Ovary (tissue), 3 donors: Measurements from ENCODE around the gene TACC2.

ENCODE experiments used
- EP300 ChIP-seq: sonication (generic); formaldehyde crosslinking; IDR thresholded peaks from one replicate; pipeline ENCODE4 v1.6.1; 2017; ENCODE audit warnings: antibody characterized with exemption
- POLR2A ChIP-seq: fragments of 450-650 bp; IDR thresholded peaks from one replicate; pipeline ENCODE4 v1.6.1; 2017; ENCODE audit warnings: antibody characterized with exemption, mild to moderate bottlenecking, moderate library complexity
- TF ChIP-seq, protein P1 (sequence below), 3 donors: fragments of 450-650 bp in 2 of 3; fragments of 200-600 bp in 1 of 3; IDR thresholded peaks; one replicate each; pipeline versions ENCODE4 v1.5.1 to v1.8.0; 2016 to 2022; ENCODE audit warnings: antibody characterized with exemption in 3 of 3, mild to moderate bottlenecking in 1 of 3
- donor health status: DM: no; HTN: no; CAD: no.

DNA sequence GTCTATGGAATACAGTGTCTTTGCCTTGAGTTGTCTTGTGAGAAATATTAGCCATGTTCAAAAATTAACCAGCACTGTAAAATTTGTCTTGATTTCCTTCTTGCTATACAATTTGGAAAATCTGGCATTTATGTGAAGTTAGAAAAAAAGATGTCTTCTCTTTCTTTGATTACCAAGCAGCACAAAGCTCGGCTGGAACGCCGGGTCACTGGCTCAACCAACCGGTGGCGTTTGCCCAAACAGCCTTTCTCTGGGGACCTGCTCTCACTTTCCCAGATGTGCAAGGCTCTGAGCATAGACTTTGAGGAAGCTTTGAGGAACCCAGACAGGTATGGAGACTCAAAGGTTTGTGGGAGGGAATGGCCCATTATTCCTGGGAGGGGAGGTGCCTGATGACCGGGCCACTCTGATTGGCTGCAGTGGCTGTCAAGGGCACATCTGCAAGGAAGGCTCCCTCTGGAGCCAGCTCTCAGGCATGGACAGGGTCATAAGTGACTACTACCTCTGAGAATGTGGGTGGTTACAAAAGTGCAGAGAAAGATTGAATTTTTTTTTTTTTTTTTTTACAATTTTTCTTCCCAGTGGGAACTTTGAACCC is 287.7 kb downstream of the TACC2 start:
- TF ChIP-seq, protein P1, sequence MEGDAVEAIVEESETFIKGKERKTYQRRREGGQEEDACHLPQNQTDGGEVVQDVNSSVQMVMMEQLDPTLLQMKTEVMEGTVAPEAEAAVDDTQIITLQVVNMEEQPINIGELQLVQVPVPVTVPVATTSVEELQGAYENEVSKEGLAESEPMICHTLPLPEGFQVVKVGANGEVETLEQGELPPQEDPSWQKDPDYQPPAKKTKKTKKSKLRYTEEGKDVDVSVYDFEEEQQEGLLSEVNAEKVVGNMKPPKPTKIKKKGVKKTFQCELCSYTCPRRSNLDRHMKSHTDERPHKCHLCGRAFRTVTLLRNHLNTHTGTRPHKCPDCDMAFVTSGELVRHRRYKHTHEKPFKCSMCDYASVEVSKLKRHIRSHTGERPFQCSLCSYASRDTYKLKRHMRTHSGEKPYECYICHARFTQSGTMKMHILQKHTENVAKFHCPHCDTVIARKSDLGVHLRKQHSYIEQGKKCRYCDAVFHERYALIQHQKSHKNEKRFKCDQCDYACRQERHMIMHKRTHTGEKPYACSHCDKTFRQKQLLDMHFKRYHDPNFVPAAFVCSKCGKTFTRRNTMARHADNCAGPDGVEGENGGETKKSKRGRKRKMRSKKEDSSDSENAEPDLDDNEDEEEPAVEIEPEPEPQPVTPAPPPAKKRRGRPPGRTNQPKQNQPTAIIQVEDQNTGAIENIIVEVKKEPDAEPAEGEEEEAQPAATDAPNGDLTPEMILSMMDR (IDR thresholded peaks at IDR 0.05), result no peak
- TF ChIP-seq POLR2A (no peak), EP300 (no peak)
